ENCODE measurements around the gene CTCF.

Gene CTCF

DNA sequence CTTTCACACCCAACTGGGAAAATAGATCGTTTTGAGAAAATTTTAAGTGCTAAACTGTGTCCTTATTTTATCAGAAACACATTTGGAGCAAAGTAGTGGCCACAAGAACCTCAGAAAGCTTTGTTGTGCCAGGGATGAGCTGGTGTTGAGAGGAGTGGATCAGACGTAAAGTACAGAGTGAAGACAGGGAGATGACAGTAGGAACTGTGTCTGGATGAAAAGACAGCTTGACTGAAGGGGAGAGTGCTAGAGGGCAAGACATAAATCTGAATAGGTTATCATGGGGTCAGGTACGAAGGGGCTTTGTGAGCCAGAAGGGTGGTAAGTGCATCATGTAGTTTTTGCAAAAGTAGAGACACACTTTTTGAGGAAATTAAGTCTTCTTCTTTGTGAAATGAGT is 43.3 kb downstream of the CTCF start:
- no peak for DNase-seq

DNA sequence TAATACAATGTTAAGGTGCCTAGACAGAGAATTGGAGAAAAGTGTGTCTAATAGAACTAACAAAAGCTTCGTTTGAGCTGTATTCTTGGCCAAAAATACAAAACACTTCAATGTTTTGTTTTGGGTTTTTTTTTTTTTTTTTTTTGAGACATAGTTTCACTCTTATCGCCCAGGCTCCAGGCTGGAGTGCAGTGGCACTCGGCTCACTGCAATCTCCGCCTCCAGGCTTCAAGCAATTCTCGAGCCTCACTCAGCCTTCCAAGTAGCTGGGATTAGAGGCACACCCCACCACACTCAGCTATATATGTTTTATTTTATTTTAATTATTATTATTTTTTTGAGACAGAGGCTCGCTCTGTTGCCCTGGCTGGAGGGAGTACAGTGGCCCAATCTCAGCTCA is 44.3 kb downstream of the CTCF start:
- no peak for DNase-seq

DNA sequence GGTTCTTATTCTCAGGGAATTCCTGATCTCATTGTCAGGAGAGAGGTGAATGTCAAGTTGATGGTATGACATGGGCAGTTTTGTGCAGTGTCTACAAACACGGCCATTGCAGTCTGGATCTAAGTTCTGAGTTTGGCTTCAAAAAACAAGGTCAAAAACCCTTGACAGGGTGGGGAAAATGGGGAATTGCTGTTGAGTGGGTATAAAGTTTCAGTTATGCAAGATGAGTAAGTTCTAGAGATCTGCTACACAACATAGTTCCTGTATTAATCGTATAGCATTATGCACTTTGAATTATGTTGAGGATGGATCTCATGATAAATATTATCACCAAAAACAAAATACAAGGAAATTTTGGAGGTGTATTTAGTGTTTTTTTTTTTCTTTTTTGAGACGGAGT is 46.0 kb downstream of the CTCF start:
- peak in 1 of 5 experiments; percentile 25 for DNase-seq

DNA sequence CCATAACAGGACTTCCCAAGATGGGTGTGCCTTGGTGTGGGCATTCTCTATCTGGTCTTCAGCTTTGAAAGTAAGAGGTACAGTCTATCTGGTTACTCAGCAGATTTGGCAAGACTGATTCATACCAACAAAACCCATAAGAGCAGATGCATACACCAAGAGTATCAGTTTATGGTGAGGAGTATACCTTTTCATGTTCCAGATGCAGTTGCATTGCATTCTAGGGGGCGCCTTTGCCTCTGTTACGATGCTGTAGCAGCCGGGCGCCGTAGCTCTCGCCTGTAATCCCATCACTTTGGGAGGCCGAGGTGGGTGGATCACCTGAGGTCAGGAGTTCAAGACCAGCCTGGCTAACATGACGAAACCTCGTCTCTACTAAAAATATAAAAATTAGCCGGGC is 51.5 kb downstream of the CTCF start:
- peak in 1 of 5 experiments; percentile 20 for DNase-seq

DNA sequence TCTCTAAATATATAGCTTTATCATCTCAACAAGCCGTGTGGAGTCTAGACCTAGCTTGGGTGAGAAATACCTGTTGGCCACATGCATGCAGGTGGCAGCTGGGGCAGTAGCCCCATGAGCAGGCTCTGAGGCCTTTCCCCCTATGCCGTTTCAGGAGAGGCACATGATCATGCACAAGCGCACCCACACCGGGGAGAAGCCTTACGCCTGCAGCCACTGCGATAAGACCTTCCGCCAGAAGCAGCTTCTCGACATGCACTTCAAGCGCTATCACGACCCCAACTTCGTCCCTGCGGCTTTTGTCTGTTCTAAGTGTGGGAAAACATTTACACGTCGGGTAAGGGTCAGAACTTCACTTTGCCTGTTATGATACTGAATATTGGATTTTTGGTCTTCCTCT is 65.9 kb downstream of the CTCF start:
- no peak for DNase-seq

DNA sequence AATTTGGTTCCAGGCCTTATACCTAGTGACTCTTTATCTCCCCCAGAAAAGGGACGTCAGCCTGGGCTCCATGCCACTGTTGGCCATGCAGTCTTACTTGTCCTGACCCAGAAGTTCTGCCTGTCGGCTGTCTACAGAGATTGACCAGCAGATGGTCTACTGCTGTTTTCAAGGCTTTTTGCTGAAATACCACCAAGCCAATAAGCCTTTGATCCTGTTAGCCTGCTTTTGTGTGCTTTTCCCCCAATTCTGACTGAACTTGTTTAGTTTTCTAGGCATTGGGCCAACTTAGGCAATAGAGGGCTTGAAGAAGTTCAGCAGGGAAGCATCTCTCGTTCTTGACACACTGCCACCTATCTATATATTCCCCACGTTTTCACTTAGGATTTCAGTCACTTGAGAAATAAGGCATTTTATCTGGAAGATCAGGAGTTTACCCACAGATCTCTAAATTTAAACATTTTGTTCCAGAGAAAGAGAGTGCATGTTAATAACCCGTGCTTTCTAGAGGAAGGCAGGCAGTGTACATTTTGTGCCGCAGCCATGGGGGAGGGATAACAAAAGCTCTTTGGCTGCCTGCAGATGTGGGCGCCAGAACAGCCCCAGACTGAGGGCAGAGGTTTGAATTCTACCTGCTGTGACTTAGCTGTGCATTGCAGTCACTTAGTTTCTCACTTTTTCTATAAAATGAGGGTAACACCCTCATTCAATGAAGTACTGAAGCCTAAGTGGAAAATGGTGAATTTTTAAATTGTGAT is 70.3 kb downstream of the CTCF start:
- no peak for DNase-seq

DNA sequence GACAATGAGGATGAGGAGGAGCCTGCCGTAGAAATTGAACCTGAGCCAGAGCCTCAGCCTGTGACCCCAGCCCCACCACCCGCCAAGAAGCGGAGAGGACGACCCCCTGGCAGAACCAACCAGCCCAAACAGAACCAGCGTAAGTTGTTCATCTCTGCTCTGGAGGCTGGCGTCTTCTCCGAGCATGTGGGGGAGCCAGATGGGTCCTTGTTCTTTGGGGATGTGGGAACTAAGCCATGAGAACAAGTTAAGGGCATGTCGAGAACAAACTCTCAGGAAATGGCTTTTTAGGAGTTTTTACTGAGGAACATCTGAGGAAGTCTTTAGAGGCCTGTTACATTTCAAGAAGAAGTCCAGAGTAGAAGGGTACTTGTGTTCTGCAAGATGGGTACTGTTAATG is 74.4 kb downstream of the CTCF start:
- no peak for DNase-seq

DNA sequence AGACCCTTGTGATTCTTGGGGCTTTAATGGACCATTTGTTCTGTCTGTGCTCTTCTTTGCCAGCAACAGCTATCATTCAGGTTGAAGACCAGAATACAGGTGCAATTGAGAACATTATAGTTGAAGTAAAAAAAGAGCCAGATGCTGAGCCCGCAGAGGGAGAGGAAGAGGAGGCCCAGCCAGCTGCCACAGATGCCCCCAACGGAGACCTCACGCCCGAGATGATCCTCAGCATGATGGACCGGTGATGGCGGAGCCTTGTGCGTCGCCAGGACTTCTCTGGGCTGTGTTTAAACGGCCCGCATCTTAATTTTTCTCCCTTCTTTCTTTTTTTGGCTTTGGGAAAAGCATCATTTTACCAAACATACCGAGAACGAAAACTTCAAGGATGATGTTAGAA is 75.3 kb downstream of the CTCF start:
- no peak for DNase-seq

DNA sequence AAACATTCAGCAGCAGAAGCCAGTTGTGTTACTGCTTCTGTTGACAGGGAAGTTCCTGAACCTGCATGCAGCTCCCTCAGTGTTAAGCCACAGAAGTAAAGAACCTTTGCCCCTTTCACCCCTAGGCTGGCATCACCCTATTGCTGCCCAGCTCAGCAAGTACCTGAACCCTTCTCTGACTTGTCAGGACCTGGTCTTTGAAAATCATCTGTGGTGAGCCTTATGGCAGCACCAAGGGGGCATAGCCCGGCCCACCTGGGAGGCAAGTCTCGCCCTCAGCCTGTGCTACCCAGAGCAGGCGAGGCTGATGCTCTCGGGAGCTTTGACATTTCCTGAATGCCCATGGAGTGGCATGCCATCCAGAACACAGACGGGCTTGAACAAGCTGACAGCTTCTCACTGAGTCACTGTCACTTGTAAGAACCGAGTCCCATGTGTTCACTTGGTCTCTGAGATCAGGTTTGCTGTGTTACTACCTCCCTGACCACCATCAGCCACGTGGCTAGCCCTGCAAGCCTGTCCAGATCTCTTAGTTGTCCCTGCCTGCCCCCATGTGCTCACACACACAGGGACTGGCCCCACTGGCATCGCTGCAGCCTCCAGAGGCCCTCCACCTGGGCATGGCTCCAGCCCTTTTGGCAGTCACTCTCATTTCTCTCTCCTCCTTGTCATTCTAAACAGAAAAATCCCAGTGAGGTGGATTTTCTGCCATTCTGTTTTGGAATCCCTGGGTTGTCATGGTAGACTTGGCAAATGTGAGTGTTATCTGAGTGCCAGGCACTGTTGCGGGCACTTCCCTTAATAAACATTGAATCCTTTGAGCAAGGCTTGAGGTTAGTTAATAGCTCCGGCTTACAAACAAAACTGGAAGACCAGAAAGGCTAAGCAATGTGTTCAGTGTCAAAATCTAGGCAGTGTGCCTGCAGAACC is 79.7 kb downstream of the CTCF start:
- no peak for DNase-seq

DNA sequence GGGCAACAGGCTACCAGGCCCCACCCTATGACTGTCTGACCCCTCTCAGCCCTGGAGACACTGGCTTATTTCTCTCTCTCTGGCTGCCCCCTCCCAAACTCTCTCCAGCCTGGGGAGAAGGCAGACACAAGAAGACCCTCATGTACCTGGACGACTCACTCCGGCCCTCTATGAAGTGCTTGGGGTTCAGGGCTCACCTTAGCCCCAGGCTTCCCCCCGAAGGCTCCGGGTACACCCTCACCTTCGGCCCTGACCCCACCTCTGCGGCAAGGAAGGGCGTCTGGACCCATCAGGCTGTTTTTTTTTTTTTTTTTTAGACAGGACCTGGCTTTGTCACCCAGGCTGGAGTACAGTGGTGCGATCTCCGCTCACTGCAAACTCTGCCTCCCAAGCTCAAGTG is 81.7 kb downstream of the CTCF start:
- no peak for DNase-seq

DNA sequence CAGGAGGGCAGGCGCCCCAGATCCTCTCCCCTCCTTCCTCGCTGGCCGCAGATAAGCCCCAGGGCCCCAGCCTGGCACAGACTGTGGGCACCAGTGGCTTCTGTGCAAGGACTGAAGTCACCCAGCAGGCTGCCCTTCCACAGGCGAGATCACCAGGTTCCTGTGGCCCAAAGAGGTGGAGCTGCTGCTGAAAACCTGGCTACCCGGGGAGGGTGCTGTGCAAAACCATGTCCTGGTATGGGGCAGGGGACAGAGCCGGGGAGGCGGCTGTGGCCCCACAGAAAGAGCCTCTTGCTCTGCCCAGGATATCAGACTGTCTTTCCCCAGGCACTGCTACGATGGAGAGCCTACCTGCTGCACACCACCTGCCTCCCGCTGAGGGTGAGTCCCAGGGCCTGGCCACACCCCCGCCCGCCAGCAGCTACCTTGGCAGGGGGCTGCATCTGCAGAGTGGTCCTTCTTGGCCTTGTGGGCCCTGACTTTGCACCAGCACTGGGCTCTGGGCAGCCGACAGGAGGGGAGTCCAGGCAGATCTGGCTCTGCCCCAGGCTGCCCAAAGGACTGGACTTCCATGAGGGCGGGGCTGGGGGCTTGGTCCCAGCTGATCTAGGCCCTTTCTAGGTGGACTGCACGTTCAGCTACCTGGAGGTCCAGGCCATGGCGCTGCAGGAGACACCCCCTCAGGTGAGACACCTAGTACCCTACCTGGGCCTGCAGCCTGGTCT is 83.2 kb downstream of the CTCF start:
- DNase-seq, result peak in 1 of 5 experiments; percentile 54

DNA sequence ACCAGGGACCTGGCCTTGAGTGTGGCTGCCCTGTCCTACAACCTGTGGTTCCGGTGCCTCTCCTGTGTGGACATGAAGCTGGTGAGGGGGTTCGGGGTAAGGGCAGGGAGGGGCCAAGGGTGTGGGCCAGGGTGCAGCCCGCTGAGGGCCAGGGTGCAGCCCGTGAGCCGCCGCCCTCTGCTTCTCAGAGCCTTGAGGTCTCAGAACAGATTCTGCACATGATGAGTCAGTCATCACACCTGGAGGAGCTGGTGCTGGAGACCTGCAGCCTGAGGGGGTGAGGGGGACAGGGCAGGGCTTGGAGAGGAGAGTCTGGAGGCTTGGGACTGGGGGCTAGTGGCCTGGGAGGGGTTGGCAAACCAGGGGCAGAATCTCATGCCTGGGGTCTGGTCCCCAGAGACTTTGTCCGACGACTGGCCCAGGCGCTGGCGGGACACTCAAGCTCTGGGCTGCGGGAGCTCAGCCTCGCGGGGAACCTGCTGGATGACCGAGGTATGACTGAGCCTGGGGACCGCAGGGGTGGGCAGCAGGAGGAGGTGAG is 84.9 kb downstream of the CTCF start:
- DNase-seq, result no peak

DNA sequence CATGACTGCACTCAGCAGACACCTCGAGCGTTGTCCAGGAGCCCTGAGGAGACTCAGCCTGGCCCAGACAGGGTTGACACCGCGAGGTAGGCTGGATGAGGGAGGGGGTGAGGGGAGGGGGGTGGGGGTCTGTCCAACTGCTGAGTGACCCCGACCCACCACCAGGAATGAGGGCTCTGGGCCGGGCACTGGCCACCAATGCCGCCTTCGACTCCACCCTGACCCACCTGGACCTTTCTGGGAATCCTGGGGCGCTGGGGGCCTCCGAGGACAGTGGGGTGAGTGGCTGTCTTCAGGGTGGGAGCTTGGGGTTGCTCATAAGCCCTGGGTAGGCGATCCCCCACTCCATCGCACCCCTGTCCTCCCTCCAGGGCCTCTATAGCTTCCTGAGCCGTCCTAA is 85.4 kb downstream of the CTCF start:
- no peak for DNase-seq

DNA sequence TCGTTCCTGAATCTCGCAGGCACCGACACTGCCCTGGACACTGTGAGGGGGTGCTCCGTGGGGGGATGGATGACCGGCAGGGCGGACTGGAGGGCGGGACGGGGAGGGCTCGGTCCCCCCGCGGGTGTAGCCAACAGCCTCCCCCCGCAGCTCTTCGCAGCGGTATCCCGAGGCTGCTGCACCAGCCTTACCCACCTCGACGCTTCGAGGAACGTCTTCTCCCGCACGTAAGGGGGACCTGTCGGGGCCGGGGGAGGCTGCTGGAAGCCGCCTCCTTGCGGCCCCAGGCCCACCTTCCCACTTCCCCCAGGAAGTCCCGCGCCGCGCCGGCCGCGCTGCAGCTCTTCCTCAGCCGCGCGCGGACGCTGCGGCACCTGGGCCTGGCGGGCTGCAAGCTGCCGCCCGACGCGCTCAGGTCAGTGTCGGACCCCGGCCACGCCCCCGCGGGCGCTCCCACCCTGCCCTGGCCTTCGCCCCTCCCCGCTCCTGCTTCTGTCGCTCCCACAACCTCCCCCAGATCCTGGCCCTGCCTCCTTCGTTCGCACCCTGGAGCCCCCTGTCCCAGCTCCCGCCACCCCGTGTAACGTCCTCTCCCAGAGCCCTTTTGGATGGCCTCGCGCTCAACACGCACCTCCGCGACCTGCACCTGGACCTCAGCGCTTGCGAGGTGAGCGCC is 85.9 kb downstream of the CTCF start:
- DNase-seq, result no peak

DNA sequence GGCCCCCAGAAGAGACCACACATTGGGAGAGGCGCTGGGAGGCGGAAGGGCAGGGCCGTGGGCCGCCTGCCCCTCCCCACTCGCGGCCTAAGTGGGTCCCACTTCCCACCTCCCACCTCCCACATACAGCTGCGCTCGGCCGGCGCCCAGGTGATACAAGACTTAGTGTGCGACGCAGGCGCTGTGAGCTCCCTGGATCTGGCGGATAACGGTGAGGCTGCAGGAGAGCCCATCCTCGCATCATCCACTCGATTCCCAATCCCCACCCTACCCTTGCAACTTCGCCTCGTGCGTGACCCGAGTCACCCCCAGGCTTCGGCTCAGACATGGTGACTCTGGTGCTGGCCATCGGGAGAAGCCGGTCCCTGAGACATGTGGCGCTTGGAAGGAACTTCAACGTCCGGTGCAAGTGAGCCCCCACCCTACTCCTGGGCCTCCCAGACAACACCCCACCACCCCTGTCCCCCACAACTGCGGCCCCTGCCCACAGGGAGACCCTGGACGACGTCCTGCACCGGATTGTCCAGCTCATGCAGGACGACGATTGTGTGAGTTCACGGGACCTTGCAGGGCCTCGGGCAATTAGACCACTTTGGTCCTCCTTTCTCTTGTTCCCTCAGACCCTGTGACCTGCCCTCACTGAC is 86.6 kb downstream of the CTCF start:
- no peak for DNase-seq

DNA sequence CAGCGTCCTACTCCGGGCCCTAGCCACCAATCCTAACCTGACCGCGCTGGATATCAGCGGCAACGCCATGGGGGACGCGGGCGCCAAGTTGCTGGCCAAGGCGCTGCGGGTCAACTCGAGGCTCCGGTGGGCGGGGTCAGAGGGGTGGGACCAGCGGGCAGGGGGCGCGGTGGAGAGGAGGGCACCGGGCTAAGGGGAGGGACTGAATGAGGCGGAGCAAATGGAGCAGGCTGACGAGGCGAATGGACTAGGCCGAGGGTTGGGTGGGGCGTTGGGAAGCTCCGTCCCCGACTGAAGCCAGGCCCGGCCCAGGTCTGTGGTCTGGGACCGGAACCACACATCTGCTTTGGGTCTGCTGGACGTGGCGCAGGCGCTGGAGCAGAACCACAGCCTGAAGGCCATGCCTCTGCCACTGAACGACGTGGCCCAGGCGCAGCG is 87.2 kb downstream of the CTCF start:
- no peak for DNase-seq

DNA sequence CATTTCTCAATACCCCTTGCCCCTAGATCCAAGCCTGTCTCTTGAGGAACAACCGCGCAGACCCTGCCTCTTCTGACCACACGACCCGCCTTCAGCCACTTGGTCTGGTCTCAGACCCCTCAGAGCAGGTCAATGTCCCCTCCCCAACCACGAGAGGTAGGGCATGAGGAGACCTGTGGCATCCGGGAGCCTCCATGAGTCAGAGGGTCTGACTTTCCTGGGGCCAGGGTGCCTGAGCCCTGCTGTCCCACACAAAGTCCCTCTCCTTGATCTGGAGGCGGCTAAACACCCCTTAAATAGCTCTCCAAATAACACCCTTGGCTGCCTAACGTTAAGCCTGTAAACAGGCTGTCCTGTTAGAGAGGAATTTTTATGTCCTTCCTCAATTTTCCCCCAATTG is 87.7 kb downstream of the CTCF start:
- no peak for DNase-seq

DNA sequence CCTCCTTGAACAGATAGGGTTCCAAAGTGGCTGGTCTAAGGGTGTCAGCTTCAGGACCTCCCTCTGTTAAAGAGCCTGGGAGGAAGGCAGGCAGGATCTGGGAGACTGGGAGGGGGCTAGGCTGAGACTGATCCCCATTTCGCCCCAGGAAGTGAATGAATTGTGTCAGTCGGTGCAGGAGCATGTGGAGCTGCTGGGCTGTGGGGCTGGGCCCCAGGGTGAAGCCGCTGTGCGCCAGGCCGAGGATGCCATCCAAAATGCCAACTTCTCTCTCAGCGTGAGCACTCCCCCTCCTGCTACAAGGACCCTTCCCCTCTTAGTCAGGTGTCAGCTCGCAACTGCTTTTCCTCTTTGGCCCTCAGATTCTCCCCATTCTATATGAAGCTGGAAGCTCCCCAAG is 88.7 kb downstream of the CTCF start:
- no peak for DNase-seq

DNA sequence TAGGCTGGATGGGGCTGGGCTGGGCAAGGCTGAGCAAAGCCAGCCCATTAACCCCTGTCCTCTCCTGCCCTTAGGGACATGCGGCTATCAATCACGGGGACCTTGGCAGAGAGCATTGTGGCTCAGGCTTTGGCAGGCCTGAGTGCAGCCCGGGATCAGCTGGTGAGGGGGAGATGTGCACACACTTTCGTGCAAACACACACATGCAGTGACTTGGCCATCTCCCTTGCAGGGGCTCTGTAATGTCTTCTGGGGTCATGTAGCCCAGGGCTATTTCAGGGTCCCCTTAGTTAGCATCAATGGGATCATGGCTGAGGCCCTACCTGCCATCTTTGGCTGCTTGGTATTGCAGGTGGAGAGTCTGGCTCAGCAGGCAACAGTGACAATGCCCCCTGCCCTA is 89.5 kb downstream of the CTCF start:
- DNase-seq, result no peak

DNA sequence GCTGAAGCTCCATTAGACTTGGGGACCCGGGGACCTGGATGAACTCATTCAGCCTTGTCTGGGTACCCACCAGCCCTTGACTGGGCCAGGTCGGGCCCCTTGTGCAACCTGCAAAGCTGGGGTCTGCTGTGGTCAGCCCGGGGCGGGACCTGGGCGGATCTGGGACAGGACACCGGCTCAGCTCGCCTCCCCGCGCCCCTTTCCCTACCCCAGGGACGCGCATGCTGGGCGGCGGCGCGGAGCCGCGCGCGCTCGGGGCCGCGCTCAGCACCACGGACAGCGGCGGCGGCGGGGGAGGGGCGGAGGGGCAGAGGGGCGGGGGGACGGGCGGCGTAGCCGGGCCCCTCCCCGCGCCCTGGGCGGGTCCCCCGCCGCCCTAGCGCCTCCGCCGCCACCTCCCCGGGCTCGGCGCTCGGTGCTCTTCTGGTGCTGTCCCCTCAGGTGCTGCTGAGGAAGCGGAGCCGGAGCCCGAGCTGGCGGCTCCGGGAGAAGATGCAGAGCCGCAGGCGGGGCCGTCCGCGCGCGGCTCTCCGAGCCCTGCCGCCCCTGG is 90.3 kb downstream of the CTCF start:
- no peak for DNase-seq

DNA sequence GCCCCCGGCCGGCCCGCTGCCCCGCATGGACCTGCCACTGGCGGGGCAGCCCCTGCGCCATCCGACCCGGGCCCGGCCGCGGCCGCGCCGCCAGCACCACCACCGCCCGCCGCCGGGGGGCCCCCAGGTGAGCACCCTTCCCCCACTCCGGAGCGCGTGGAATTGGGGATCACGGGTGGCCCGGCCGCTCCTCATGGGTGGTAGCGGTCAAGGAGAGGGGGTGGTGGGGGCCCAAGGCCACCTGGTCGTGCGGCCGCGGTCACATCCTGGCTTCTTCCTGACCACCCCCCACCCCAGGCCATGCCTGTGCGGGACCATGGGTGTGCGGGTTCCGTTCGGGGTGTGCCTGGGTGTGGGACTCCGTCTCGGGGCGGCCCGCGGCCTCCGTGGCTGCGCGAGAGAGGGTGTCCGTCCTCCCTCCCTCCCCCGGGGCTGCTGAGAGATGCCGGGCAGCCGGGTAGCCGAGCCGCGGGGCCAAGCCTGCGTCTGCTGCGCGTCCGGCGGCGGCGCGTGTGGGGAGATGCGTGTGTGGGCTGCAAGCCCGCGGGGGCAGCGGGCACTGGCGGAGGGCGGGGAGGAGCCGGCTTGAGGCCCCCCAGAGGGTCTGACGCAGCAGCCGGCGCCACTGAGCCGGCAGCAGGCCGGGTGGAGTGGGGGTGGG is 90.9 kb downstream of the CTCF start:
- DNase-seq, result no peak
